EL (cell line): ENCODE measurements around the gene NUDT8.
"Not testable (repeated sequence)": the region's sequence is repeated elsewhere in the genome, so short reads cannot be mapped to it uniquely, and the experiment has no call there.

Experiments
- DNase-seq: peaks from one replicate; pipeline ENCODE4 v3.0.0-alpha.2; 2016

The NUDT8 gene, protein sequence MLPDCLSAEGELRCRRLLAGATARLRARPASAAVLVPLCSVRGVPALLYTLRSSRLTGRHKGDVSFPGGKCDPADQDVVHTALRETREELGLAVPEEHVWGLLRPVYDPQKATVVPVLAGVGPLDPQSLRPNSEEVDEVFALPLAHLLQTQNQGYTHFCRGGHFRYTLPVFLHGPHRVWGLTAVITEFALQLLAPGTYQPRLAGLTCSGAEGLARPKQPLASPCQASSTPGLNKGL

DNA sequence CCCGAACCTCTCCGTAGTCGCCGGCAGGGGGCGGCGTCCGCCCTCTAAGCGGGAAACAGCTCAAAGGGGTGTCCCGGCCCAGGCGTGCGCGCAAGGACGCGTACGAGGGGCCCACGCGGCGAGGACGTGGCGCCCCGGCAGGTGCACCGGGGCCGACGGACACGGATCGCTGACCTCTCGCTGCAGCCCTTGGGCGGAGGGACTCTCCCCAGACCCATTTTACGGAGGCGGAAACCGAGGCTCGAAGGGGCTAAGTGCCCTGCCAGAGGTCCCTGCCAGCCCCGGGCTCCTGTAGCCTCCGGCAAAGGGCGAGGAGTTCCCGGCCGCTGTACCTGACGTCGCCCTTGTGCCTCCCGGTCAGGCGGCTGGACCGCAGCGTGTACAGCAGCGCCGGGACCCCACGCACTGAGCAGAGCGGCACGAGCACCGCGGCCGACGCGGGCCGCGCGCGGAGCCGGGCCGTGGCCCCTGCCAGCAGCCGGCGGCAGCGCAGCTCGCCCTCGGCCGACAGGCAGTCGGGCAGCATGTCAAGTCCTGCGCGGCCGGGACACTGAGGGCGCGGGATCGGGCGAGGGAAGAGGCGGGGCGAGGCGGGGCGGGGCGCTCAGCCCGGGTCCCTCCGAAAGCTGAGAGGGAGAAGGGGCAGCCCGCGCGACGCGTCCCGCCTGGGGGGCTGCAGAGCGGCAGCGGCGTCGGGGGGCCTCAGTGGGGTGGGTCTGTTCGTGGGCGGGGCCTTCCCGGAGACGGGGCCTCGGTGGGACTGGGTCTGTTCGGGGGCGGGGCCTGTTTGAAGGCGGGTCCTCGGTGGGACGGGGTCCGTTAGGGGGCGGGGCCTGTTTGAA lies at the start of gene NUDT8:
NUDT8 (minus strand) TSS at position 552 of the 842 bp plus-strand sequence; CDS start at position 526, 26 bp downstream.
- DNase-seq = peak; percentile 80

DNA sequence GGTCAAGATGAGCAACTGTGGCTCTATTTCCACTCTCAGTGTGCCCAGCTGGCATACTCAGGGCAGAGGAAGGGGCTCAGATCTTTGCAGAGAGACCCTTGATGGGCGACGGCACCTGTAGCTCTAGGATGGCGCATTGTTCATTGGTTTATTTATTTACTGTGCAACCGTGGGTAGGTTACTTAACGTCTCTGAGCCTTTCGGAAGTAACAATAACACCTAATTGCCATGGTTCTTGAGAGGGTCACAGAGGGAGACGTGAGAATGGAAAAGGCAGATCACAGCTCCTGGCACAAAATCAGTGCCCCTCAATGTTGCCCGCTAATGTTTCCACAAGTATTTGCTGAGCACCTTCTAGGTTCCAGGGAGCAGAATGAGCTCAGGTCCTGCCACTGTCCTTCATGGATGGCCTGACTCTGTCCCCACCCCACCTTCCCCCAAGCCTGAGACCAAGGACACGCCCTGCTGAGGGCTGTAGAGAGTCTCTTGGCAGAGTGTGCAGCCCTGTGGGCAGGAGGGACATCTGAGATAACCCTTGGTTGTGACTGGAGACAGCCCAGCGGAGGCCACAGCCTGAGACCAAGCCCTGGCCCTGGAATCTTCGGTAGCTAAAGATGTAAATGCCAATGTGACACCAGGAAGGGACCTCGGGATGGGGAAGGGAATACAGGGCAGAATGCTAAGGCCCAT lies 45.5 kb upstream of the NUDT8 start:
- no peak for DNase-seq

DNA sequence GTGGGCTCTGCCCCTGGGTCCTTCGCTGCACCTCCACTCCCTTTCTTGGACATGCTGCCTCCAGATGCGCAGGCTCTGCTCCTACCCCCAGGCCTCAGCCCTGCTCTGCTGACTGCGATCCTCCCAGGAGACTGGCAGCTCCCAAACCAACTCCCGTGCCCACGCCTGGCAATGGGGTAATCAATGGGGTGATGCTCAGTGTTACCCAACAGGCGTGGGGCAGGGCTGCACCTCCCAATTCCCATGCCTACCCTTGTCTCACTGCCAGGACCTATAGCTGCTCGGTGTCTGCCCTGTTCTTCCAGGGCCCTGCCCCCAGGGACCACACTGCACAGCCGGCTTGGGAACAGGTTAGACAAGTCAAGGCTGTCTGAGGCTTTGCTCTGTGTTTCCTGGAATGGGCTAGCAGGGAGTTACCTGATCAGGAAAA lies 44.7 kb upstream of the NUDT8 start, which contains the start of gene ALDH3B2:
ALDH3B2 (minus strand) TSS at position 182 of the 430 bp plus-strand sequence. CDS start 7,688 bp downstream, outside the sequence.
- DNase-seq = no peak

DNA sequence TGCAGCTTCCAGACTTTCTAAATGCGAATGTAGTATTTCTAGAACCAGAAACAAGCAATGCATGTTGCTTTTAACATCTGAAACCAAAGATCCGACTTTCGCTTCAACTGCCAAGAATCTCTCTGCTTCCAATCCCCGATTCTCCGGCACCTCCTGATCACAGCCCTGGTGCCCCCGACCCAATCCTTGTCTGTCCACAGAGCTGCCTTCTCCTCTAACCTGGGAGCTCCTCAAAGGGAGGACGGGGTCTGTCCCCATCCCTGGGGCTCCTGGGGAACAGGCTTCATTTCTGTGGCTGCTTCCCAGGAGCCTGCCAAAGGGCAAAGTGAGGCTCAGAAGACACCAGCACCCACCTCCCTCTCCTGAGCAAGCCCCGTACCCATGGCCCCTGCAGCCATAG lies 44.2 kb upstream of the NUDT8 start:
- DNase-seq = no peak

DNA sequence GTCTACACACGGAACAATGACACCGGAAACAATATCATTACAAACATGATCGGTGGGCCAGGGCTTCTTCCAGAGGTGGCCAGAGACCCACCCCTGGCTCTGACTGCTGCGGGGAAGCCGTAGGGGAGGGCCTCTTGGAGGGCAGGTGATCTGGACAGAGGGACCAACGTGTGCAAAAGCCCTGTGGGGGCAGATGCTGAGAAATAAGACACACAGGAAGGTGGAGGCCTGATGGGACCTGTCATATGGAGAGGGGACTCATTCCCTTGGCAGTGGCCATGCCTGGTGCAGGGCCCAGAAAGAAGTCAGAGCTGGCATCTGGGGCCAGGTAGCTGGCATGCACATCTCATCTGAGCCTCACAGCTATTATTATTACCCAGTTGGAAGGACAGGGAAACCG lies 43.6 kb upstream of the NUDT8 start:
- no peak for DNase-seq

DNA sequence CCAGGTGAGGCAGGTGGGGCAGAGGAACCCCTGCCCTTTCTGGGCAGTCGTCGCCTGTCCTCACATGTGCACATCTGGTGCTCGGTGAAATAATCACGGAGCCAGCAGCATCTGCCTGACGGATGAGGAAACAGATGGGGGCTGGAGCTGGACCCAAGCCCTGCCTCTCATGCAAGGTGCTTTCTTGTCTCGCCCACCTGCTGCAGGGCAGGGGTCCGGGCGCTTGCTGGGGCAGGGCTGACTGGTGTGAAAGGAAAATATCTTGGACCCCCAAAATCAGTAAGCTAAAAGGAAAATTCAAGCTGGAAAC lies 41.4 kb upstream of the NUDT8 start:
- no peak for DNase-seq

DNA sequence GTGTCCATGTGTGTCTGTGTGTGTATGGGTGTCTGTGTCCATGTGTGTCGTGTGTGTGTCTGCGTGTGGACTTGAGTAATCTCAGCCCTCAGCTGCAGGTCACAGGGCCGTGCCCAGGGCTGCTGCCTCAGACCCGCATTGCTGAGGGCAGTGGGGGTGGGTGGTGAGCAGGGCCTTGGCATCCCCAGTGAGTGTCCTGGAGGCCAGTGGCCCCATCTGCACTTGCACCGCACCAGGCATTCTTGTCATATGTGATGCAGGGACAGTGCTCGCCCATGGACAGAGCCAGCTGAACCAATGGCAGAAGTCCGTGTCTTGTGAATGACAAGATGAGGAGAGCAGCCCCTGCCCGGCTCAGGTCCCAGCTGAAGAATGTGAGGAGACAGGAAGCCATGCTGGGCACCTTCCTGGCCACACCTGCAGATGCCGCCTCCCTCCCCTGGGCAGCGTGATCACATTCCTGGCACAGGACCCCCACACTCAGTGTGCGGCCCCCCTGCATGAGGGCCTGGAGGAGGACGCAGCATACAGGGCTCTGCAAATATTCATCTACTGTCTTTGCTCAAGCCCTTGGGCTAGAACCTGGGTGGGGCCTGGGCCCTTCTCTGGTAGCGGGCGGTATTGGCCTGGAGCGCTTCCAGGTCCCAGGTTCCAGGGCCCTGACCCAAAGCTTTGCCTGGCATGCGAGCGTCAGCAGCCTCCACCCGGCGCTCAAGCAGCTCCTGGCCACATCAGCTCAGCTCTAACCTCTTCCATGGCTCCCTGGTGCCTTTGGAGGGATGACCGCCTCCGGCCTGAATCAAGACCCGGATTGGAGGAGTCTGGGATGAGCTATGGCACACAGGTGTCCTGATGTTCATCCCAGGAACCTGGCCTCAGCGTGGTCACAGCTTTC lies 40.8 kb upstream of the NUDT8 start:
- no peak for DNase-seq

DNA sequence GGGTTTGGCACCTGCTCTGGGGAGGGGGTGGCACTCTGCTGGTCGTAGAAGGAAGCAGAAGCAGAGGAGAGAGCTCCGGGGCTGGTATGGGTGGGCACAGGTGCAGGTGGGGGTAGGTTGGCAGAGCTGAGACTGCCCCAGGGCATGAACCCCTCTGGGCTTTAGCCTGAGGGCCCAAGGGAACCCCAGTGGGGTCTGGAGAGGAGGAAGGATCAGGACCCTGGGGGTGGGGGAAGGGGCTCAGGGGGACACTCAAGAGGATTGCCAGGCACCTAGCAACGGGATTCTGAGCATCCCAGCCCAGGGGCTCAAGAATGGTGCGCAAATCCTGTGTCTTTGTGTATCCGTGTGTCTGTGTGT lies 38.4 kb upstream of the NUDT8 start:
- no peak for DNase-seq

DNA sequence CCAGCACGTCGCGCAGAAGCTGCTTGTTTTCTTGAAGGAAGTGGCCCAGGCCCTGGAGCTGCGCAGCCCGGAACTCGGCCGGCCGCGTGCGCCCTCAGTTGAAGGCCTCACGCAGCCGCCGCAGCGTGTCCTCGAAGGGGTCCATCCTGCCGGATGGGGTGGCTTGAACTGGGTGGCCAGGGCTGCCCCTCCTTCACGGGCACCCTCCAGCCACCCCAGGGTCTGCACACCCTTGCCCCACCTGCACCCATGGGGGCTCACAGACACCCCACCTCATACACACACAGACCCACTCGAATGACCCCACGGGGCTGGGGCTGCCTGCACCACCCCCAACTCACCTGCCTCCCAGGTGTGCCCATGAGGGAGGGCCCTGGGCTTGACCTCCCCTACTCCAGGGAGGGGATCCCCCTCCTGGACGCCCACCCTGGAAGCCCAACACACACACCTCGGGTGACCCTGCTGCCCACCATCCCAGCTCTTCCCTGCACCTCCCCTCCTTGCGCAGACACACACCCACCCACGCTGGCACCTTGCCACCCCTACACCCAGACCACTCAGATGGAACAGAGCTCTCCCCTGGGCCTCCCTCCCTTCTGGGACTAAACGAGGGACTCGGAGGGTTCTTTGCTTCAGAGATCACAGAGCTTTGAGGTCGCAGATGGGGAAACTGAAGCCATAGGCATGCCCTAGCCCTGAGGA lies 37.9 kb upstream of the NUDT8 start:
- DNase-seq = no peak

DNA sequence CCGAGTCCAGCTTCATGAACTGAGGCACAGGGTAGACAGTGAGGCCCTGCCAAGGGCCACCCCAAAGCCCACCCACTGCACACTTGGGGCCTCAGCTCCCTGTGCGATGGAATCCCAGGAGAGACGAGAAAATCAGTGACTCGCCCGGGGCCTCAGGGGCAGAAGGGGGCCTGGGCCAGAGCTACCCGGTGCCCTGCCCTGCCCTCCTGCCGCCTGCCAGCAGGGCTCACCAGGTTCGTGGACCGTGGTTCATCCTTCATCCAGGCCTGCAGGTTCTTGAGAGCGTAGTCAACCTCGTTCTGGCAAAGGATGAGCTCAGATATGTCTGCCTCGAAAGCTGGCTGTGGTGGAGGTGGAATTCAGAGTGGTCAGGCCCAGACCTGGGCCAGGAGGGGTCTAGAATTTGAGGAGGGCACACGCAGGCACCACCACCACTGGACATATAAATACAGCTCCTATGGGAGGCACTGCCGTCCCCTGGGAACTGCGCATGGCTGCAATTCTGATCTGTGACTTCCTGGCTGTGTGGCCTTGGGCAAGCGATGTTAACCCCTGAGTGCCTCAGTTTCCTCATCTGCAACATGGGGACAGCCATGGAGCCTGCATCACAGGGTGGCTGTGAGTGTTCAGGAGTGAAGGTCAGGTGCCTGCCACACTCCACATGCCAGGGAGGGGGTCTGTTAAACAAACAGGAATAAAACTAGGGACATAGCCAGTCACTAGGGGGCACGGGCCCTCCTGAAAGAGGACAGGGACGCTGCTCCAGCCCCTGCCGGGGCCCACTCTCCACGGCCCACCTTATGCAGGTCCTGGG lies 37.1 kb upstream of the NUDT8 start:
- no peak for DNase-seq

DNA sequence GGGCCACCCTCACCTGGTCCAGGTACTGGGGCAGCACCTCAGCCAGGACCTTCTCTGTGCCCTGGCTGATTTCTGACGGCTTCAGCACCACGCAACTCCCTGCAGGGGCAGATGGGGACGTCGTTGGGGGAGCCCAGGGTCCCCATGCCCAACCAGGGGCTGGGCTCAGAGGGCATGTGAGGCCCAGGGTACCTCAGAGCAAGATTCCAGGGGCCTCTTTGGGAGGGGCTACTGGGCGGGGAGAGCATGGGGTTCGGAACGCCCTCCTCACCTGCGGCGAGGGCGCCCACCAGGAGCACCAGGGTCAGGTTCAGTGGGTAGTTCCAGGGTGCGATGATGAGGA lies 36.5 kb upstream of the NUDT8 start:
- DNase-seq = no peak

DNA sequence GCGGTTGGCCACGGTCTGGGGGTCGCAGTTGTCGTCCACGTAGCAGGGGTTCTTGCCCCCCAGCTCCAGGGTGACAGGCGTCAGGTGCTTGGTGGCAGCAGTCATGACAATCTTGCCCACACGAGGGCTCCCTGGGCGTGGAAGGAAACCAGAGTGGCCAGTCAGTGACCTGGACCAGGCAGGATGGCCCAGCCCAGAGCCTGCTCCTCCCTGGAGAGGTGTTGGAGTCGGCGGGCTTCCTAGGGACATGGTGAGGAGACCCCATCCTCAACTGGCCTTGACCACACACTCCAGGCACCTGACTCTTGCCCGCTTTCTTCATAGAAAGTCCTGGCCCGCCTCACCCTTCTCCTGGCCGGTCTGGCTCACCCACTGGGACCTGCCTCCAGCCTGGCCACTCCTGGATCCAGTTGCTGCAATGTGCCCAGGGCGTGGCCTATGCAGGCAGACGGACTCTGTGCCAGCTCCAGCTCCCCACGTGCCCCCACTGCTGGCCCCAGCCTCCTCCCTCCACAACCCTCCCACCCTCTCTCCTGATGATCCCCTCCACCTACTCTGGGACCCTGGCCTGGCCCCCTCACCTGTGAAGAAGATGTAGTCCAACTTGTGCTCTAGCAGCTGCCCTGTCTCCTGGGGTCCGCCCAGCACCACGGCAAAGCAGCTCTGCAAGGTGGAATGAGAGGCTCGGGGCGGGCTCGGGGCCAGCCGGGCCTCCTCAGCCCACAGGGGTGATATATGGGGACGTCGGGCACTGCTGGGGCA lies 36.0 kb upstream of the NUDT8 start:
- DNase-seq = no peak

DNA sequence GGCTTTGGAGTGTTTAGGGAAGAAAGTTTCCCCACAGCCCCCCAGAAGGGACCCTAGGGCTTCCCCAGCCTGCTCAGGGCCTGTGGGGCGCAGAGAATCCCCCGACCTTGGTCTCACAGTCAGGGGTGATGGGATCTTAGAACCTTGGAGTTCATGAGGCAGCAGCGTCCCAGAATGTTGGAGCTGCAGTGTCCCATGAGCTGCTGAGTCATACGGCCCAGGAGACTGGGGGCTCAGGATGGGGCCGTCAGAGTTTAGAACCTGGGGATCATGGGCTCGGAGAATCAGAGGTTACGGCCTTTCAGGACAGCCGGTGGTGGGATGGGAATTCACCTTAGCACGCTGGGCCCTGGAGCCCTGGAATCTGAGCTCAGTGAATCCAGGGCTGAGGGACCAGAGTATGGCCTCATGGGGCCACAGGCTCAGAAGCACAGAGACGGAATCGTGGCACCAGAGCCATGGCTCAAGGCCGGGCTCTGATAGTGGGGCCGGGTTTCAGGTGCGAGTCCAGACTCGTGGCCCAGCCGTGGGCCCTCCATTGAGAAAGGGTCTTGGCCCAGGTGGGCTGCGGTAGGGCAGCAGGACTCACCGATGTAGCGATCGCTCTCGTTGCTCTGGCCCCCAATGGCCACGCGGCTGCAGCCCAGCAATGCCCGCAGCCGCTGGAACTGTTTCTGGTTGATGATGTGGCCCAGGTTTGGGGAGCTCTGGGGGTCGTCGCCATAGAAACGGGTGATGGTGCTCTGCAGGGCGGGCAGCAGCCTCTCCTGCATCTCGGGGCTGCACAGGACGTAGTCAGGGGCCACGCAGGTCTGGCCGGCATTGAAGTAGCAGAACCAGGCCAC lies 35.2 kb upstream of the NUDT8 start:
- no peak for DNase-seq

DNA sequence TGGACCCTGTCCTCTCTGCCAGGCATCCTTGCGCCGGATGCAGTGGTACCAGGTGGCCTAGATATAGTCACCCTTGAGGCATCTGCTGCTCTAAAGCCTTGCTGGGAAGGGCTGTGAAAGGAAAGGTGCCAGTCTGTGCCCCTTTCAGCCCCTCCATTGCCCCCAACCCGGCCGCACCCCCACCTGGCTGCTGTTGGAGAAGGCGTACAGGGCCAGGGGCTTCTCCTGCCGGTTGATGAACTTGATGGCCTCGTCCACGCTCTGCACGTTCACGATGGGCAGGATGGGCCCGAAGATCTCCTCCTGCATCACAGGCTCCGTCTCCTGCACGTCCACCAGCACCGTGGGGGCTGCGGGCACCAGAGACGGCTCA lies 34.5 kb upstream of the NUDT8 start:
- no peak for DNase-seq

DNA sequence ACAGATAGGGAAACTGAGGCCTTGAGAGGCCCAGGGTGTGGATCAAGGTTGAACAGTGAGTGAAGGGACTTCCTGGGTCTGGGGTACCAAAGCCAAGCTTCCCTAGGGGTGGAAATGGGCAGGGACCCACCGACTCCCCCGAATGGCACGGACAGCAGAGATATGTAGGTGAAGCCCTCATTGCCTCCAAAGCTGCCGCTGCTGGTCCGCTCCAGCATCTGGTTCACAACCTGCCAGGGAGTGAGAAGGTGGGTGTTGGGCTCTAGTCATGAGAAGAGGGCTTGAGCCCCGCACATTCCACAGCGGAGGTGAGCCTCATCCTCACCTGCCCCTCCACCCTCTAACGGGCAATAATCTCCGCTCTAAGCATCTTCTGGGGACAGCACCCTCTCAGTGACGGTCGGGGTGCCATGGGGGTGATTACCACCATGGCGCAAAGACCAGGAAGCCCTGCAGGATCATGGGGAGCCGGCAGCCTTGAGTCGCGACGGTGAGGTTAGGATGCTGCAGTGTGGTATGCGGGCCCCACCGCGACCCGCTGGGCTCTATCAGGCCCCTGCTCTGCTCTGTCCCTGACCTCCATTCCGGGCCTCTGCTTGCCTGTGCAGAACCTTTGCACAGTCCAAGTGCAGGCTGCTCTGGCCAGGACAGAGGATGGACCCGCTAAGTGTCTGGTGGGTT lies 33.9 kb upstream of the NUDT8 start:
- no peak for DNase-seq

DNA sequence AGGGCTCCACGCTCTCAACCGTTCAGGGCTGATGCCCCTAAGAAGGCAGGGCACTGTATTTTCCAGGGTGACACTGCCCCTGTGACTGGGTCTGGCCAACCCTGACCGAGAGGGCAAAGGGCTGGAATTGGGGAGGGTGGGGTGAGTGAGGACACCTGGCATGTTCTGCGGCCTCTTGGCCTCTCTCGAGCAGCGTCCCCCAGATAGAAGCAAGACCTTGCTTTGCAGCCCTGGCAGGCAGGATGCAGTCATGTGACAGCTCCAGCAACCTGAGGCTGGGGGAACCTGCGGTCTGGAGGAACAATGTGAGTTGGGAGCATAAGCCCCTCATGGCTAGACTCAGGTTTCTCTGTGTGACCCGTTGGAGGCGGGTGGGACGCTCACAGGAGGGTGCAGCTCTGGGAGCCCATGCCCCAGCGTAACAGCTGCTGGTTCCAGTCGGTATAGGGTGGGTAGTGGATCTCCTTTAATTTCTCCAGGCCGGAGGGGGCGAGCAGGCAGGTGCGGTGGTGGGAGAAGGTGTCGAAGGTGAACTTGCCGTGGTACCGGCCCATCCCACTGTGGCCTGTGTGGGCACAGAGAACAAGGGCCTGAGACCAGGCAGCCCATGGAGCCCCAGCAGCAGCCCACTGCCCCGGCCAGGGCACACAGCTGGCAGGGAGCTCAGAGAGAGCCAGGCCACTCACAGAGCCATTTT lies 33.2 kb upstream of the NUDT8 start:
- DNase-seq = no peak

DNA sequence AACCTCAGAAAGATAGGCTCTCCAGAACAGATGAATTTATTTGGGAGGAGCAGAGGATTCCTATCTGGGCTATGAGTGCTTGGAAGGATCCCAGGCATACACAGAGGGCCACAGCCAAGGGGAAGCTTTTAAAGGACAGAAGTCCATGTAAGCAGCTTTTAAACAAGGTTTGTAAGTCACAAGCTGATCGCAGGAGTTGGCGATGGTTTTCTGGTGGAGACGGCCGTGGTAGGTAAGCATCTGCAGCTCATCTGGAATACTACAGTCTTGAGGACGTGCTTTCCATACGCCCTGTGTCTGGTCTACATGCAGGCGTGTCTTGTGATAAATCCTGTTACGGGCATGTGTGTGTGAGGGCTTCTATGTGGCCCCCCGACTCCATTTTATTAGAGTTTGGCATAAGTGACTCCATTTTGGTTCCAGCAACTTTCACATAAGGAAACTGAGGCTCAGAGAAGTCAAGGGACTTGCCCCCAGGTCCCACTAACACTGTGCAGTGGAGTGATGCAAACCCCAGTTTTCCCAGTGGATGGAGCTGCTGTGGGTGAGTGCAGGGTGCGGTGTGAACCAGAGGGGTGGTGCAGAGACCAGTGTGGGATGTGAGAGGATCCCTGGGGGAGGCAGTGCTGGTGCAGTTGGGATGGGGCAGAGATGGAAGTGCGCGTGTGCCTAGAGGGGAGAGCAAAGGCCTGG lies 32.6 kb upstream of the NUDT8 start:
- DNase-seq = no peak

DNA sequence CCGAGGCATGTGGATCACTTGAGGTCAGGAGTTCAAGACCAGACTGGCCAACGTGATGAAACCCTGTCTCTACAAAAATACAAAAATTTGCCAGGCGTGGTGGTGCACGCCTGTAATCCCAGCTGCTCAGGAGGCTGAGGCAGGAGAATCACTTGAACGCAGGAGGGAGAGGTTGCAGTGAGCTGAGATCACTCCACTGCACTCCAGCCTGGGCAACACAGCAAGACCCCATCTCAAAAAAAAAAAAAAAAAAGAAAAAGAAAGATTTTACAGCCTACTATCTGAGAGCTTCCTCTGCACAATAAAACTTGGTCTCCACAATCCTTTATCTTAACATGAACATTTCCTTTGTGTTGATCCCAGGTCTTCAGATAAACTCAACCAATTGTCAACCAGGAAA lies 31.0 kb upstream of the NUDT8 start:
- not testable (repeated sequence) for DNase-seq
